NCI-H748 treated with DMSO at 0.1 percent for 48 hours (cell line): Measurements from ENCODE around the gene MUS81.
A peak's percentile ranks its signal among the peaks of the same experiment; 100 is the strongest.

ENCODE experiments used
- DNase-seq: peaks from one replicate; lab custom pipeline; 2025; lab: John Stamatoyannopoulos, UW

MUS81 gene

DNA sequence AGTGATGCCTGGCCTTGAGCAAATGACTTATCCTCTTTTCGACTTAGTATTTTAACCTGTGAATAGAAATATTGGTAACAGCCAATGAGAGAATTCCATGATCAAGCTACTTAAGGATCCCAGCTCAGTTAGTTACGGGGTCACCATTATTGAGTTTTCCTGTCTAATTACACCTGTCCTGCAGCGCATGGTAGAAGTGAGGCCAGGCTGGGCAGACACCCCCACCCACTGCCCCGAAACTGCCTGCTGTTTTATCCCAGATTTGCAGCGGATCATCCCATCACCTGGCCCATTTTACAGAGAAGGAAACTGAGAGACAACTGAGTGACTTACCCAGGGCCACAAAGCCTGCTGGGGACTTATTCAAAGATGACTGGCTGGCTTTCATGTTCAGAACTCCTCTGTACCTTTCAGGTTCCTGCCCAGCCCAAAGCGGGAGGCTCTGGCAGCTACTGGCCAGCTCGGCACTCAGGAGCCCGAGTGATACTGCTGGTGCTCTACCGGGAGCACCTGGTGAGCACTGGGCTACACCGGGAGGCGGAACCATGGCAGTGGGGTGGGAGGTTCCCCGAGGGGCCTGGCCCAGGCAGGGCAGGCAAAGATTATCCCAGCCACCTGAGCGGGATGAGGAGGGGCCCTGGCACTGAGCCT lies 1.4 kb downstream of the MUS81 start:
- DNase-seq: no peak

DNA sequence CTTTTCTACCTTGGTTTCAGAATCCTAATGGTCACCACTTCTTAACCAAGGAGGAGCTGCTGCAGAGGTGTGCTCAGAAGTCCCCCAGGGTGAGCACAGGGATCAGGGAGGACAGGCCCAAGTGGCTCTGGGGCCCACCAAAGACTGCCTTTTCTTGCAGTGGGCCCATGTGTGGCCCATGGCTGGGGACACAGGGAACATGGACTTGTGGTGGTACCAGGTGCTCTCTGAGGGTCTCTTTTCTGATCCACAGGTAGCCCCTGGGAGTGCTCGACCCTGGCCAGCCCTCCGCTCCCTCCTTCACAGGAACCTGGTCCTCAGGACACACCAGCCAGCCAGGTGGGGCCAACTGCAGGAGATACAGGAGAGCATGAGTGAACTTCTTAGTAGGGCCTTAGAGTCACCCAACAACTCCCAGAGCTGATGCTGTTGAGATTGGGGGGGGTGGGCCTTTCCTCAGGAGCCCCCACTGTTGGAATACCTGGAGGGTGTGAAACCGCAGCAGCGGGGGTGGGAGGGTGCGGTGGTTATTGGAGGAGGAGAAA lies 2.0 kb downstream of the MUS81 start:
- no peak for DNase-seq

DNA sequence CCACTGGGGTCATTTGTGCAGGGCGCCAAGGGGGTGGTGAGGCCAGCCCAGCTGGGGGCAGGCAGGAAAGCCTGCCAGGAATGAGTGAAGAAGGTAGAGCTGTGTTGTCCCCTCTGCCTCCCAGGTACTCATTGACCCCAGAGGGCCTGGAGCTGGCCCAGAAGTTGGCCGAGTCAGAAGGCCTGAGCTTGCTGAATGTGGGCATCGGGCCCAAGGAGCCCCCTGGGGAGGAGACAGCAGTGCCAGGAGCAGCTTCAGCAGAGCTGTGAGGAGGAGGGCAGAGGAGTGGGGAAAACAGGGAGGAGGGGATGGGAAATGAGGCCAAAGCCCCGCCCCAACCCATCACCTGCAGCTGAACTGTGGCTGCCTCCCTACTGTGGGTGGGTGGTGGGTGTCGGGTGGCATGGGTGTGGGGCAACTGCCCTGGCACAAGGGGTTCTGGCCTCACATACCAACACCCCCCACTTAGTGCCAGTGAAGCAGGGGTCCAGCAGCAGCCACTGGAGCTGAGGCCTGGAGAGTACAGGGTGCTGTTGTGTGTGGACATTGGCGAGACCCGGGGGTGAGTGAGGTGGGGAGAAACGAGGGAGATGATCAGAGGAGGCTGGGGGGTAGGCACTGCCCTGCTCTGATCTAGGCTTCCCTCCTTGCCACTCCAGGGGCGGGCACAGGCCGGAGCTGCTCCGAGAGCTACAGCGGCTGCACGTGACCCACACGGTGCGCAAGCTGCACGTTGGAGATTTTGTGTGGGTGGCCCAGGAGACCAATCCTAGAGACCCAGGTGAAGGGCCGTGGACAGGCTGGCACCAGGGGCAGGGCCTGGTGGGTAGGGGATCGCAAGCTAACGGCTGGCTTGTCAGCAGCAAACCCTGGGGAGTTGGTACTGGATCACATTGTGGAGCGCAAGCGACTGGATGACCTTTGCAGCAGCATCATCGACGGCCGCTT lies 3.0 kb downstream of the MUS81 start:
- DNase-seq: no peak

DNA sequence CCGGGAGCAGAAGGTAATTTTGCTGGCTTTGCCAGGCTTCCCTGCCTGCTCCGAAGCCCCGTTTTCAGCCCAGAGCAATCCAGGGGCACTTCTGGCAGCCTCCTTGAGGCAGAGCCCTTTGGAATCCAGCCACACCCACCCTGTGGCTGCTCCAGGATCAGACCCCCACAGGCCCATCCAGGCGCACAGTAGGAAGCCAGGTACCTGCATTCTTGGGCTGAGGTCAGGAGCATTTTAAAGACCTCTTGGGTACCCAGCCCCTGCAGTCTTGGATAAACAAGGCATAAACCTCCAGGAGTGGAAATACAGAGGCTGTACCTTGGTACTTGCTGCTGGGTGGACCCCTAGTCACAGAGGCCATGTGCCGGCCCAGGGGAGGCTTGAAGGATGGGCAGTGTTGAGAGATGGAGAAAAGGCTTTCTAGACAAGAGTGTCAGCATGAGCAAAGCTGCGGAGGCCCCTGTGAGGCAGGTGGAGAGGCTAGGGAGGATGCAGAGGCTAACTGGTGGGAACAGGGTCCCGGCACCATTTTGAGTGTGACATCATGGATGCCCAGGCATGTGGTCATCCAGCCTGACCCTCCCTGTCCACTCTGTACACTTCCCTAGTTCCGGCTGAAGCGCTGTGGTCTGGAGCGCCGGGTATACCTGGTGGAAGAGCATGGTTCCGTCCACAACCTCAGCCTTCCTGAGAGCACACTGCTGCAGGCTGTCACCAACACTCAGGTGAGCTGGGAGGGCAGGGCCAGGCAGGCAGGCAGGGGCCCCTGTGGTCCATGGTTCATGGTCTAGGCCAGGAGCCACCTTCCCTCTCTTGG lies 3.9 kb downstream of the MUS81 start:
- no peak for DNase-seq

DNA sequence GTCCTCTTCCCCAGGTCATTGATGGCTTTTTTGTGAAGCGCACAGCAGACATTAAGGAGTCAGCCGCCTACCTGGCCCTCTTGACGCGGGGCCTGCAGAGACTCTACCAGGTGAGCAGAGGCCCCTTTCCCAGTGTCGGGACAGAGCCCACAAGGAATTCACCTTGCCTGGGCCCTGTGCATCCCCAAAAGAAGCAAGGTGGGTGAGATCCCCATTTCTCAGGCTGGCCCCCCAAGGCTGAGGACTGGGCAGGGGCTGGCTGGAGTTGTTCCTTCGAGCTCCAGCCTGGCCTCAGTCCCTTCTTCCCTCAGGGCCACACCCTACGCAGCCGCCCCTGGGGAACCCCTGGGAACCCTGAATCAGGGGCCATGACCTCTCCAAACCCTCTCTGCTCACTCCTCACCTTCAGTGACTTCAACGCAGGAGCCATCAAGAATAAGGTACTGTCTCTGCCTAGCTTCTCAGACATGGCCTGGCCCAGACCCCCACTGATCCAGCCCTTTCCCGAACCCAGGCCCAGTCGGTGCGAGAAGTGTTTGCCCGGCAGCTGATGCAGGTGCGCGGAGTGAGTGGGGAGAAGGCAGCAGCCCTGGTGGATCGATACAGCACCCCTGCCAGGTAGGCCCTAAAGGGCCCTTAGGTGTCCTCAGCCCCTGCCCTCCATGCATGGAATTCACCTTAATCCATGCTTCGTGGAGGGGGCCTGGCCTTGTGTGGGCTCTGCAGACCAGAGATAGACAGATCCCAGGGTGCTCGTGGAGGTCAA lies 4.7 kb downstream of the MUS81 start:
- no peak for DNase-seq

DNA sequence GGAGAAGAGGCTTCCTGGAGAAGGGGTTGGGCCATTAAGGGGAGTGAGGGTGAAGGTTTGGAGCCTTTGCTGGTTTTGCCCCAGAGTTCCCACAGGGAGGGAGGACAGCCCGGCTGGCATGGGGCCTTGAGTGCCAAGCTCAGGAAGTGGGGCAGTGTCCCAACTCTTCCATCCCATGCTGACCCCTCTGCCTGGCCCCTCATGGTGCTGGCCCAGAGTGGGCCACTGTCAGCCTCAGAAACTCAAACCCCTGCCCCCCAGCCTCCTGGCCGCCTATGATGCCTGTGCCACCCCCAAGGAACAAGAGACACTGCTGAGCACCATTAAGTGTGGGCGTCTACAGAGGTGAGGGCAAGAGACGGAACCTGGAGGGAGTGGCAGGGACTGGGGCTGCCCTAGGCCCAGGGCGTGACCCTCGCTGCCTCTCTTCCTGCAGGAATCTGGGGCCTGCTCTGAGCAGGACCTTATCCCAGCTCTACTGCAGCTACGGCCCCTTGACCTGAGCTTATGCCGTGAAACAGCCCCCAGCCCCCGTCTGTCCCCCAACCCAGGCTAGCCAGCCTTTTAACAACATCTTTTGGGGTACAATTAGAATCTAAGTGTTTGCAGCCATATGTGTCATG lies 5.4 kb downstream of the MUS81 start:
- DNase-seq: no peak

DNA sequence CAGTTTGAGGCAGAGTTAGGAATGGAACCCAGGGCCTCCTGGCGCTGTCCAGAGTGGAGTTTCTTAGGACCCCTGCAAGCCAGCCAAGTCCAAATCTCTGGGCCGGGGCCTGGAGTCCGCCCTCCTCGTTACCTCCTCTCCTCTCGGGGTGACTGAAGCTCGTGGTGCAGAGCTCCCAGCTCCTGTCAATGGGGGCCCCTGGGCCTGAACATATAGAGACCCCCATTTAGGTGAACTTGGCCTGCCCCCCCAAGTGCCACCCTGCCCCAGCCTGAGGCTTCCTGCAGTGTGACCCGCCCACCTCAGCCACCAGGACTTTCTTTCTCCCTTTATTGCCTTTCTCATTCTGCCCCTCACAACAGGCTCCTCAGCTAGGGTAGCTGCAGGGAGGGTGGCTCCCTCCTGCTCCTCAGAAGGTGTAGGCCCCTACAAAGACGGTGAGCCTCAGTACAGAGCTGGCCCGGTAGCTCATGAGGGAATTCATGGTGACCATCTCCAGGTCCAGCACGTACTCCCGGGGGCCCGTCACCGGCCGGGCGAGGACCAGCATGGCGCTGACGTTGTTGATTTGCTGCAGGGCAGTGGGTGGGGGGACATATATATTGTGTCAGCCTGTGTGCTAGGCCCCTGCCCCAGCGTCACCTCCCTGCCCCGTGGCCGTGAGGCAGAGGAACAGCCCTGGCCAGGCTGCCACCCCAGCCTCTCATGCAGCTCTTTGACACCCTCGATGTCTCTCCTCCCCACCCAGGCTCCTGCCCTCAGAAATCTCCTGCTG lies 6.5 kb downstream of the MUS81 start:
- DNase-seq: no peak

DNA sequence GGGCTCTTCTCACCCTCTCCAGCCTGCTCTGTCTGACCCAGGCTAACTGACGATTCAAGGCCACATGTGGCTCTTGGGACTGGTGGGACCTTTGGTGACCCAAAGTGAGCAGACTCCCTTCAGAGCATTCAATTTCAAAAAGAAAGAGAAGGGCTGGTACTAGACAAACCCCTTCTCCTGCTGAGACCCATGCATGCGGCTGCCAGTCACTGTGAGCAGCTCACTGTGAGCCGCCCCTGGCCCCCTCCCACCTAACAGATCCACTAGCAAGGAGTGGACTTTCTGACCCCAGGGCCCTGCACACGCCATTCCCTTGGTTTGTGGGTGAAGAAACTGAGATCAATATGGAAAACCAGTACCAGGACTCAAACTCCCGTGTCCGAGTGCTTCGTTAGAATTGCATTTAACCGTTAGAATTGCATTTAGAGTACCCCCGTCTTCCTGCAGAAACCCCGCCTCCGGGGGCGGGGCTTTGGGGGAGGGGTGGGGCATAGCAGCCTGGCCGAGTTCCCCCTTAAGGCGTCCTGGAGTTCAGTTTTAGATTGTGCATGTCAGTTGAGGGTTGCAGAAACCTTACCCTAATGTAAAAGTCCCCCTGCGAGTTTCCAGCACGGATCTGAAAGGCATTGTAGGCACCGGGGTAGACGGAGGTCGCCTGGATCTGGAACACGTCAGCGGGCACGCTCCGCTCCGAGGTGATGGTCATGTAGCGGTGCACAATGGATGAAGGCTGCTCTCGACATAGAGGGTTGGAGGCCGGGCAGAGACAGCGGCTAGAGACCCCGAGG lies 7.2 kb downstream of the MUS81 start:
- DNase-seq: no peak

DNA sequence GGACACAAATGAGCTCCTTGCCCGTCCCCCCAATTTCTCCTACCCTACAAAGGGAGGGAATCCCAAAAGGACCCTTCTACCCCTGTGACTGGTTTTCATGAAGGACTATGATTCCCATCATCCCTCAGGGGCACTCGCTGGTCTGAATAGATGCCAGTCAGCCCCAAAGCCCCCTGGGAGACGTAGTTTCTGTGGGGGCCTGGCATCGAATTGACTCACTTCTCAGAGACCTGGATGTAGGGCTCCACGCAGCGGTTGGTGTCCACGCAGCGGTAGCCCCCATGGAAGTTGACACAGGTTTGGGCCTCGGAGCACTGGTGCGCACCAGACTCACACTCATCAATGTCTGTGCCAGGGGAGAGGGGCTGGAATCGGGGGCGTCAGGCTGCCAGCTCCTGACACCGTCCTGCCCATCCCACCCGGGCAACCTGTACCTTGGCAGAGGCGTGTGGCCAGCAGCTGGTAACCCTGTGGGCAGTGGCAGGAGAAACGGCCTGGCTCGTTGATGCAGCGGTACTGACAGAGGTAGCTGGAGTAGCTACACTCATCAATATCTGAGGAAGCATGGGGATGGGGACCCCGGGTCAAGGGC lies 7.9 kb downstream of the MUS81 start:
- peak; percentile 33 for DNase-seq

DNA sequence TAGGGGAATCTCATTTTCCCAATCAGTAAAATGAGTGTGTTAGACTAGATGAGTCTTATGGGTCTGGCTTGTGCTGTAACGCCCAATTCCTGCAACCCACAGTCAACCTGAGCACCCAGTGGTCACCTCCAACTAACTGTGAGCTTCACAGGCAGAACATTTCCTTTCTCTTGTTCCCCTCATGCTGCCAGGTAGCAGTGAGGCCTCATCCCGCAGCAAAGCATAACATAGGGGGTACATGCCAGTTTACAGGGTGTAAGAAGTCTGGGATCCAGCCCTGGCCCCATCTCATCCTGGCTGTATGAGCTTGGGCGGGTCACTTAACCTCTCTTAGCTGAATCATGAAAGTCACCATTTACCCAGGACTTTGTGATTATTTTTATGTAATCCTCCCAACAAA lies 8.7 kb downstream of the MUS81 start:
- DNase-seq: no peak

DNA sequence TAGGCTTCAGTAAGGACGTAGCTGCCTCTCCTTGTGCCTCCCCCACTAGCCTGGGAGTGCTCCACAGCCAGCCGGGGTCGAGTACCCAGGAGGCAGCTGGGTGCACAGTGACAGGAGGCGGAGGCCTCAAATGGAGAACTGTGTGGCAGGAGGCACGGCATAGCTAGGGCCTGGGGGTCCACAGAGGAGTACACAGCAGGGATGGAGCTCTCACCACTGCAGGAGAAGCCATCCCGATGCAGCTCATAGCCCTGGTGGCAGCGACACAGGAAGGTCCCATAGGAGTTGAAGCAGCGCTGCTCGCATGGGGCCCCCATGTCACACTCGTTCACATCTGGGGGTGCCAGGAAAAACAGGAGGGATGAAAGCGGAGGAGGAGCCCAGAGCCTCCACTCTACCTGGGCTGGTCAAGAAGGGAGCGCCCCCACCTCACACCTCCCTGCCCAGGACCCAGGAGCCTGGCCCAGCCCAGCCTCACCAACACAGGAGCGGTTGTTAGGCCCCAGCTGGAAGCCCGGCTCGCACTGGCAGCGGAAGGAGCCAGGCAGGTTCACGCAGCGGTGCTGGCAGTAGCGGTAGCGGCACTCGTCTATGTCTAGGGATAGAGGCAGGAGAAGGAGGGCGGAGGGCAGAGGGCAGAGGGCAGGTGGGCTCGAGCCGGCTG lies 9.5 kb downstream of the MUS81 start:
- no peak for DNase-seq

DNA sequence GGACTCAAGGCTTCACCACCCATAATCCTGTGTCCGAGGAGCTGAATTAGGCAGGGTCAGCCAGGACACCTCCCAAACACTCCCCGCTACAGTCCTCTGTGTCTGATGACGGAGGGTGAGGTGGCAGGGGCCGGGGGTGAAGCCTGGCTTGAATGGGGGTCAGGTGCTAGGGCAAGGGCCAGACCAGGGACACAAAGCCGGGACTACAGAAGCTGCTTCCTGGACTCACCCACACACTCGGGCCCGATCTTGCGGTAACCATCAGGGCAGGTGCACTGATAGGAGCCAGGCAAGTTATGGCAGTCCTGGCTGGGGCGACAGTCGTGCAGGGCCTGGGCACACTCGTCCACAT lies 10.1 kb downstream of the MUS81 start:
- no peak for DNase-seq

DNA sequence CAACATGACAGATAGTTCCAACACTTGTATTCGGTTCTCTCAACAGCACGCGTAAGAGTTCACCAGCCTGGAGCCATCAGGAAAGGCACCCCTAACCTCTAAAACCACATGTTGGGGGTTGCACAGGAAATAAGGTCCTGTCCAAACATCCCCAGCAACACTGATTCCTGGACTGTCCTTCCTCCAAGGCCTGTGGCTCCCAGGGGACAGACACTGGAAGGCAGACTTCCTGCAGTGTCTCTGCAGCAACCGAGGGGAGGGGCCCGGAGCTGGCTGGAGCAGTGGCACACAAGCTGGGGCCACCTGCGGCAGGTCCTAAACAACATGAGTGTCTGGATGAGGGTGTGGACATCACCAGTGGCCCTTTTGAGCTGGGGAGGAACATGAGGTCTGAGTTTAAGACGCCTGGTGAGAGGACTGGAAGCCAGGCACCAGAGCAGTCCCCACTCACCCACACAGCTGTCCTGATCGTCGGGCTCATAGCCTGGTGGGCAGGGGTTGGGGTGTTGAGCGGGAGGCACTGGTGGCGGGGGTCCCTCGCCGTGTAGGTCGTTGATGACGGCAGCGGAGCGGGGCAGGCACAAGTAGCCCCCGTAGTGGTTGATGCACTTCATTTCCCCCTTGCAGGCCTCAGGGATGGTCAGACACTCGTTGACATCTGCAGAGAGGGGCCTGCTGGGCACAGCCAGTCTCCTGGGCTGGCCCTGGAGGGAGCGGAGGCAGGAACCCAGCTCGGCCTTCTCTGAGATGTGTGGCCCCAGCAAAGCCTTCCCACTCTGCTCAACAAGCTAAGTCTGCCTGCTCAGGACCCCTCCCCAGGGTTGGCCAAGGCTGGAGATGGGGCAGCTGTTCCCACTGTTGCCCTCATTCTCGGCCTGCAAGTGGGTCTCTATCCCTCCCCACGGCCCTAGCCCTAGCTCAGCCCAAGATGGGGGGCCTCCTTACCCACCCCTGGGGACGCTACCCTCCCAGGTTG lies 10.8 kb downstream of the MUS81 start:
- no peak for DNase-seq

DNA sequence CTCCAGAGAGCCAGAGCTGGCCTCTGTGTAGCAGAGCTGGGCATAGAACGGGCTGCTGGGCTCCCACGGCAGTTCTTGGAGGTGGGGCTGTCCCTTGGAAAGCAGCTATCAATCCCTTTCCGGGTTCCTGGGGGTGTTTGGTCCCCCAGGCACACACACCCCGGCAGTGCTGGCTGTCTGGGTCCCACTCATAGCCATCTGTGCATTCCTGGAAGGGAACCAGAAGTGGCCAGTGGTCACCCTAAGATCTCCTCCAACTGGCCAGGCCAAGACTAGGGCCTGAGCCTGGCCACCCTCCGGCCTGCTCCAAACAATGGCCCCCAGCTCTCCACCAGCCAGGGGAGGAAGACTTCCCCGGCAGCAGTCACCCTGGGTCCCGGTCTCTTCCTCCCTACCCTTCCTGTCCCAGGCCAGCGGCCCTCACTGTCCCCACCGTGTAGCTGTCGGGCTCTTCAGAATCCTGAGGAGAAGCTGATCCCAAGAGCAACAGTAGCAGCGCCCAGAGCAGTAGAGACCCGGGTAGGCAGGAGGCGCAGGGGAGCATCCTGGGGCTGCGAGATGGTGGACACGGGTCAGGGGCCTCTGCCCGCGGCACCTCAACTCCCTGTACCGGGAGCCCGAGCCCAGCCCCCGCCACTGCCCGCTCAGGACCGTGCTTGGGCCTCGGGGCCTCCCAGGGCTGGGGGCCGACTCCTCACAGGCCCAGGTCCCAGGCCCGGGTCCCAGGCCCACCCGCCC lies 11.7 kb downstream of the MUS81 start:
- no peak for DNase-seq

DNA sequence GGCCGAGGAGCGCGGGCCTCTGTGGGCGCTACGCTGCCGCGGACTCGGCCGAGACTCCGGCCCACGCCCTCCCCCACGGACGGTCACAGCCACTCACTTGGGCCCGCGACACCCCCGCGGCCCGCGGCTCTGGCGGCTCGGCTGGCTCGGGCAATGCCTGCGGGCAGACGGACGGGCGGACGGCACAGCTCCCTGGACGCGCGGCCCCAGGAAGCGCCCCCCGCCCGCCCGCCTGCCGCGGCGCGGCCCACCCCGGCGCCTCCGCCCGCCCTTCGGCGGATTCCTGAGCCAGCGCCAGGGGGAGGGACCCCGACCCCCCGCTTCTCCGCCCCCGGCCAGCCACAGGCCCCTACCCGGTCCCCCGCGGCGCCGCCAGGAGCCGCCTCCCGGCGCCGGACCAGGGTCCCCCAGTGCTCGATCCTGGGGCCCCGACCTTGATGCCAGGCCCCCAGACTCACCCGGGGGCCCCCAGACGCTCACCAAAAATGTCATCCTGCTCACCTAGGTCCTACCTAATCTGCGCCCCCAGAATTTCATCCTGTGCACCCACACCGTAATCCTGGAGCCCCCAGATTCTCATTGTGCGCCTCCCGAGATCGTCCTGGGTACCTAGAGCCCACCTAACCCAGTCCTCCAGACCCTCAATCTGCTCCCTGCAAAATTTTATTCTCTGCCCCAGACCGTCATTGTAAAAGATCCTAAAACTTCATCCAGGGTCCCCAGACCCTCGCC lies 12.5 kb downstream of the MUS81 start, which contains the start of gene EFEMP2:
TSS of gene EFEMP2 (minus strand) at position 215 of the 732 bp plus-strand sequence. CDS start 446 bp downstream, outside the sequence.
- no peak for DNase-seq
